Right renal pelvis (tissue), 4 donors: ENCODE results near the gene PGM2. TPM values are rescaled to one million over a fixed set of nuclear protein-coding genes. Genes with fewer than 3 reads are reported as not detected.

Experiments used
- DNase-seq, 4 donors: peaks; one replicate each; pipeline ENCODE4 v3.0.0-alpha.2; 2013; ENCODE audit warnings: low read depth in 4 of 4, low spot score in 3 of 4, missing footprints in 1 of 4
- polyA plus RNA-seq, 4 donors: library from polyadenylated mRNA; unstranded; fragments of 120-200 nt; gene quantifications; one replicate each; pipeline ENCODE4 v1.2.1, GENCODE V29; 2013; ENCODE audit not compliant: insufficient read length in 4 of 4

Gene PGM2
- polyA plus RNA-seq, 4 donors = 37.3 to 41.4 (median 39.3) TPM

GRCh38 chr4:37895271-37895670 is 68.8 kb downstream of the PGM2 start:
- DNase-seq = no peak

DNA sequence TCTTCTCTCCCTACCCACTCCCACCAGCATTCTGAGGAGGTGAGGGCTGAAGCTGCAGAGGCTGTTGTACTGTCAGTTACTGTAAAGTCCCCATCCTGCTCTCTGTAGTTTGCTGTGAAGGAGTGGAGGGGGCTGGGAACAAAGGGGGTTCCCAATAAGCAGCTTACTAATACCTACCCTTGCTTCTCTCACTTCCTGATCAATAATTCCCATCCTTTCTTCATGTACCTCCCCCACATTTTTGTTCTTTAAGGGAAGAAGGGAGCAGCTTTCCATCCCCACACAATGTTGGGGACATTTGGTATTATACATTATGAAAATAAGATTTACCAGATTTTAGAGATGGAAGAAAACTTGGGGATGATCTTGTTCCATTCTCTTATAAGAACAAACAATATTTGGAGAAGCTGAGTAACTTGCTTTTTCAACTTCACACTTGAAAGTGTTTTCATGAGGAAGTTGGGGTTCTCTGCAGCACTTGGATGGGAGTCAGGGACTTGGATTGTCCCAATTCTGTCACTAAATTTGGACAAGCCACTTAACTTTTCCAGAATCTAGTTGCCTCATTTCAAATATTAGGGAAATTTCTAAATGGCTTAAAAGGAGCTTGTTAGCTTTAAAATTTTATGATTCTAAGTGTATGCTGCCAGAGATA is 69.8 kb downstream of the PGM2 start:
- DNase-seq = no peak

DNA sequence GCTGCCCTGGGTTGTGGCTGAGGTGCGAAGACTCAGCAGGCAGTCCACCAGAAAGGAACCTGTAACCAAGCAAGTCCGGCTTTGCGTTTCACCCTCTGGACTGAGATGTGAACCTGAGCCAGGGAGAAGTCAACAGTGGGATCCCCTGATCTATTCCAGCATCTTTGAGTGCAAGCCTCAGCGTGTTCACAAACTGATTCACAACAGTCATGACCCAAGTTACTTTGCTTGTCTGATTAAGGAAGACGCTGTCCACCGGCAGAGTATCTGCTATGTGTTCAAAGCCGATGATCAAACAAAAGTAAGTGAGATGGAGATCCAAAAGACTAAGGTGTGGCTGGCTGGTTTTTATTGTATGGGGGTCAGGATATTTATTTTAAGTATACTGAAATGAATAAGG is 75.7 kb downstream of the PGM2 start:
- DNase-seq = no peak

- no peak for DNase-seq
Measured at GRCh38 chr4:37902738-37903693, 76.5 kb downstream of the PGM2 start.

GRCh38 chr4:37903901-37904300 is 77.4 kb downstream of the PGM2 start:
- no peak for DNase-seq

DNA sequence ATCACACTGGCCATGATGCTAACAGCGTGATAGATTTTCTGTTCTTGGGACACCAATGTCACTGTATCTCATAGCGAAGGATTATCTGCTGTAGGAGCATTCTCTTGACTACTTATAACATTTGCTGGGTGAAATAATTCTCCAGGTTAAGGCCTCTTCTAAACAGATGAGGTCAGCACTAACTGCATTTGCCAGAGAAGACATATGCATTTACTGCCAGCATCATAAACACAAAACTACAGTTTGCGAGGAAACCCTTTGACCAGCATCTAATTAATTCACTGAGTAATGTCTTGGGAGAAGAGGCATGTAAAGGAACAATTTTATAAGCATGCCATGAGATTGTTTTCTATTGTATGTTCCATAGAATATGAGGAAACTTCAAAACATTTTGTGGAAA is 78.3 kb downstream of the PGM2 start:
- DNase-seq = no peak

GRCh38 chr4:37905533-37906169 is 79.2 kb downstream of the PGM2 start:
- DNase-seq = no peak

GRCh38 chr4:37908488-37909331 is 82.2 kb downstream of the PGM2 start:
- no peak for DNase-seq

DNA sequence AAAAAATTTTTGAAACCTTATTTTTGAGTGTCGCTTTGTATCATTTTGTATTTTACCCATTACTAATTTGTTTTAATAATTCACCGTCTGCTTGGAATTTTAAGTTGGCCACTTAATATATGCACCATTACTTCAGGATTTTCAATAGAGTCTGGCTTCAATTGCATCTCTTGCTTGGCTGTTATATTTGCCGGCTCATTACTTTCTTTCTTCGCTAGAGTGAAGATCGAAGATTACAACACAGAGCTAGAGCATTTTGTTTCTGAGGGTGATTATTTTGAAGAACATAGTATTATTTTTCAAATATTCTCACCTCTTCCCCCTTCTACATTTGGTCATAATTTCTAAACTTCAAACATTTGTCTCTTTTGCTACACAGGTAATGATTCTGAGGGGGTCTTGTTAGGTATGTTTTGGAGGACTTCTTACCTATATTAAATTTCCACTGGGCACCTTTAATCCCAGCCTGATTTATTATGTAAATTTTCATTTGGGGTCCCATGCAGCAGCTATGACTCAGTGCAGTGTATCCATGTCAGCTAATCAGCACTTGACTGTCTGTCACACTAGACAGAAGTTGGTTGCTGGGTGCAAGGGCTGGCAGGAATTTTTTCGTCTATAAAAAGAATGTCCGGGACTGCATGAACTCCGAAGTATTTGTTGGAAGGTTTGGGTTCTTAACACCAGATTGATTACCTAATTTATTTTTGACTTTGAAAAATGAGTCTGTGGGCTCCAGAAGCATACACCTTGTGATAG is 83.0 kb downstream of the PGM2 start:
- no peak for DNase-seq

DNA sequence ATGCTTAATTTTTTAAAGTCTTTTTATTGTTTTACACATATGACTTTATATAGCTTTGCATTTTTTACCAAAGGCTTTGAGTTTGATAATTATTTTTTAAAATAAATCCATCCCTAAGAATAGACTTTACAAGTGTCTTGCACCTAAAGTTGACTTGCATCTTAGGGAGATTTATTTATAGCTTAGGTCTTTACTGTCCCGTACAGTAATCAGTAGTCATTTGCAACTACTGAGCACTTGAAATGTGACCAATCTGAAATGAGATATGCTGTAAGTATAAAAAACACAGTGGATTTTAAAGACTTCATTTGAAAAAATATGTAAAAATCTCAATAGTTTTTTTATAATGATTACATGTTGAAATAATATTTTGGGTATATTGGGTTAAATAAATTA is 83.6 kb downstream of the PGM2 start:
- DNase-seq = no peak

Other genes with a start within 250 kb of the PGM2 start
- gene RELL1, start 140.3 kb upstream of the PGM2 start, polyA plus RNA-seq = 10 to 100 TPM in 1 of 4 donors, 1 to 10 TPM in 3; 8.7 to 10.1 (median 9.3) TPM
- 100 to 1,000 TPM; 174 to 197 (median 180) TPM for gene TBC1D1, start 64.4 kb downstream of the PGM2 start, polyA plus RNA-seq
- under 1 TPM in 1 of 4 donors, not detected in 3; 0.10 TPM for gene PTTG2, start 133.7 kb downstream of the PGM2 start, polyA plus RNA-seq